Progenitor cell of endocrine pancreas (in vitro differentiated cells): Measurements from ENCODE around the gene MSN. TPM values are rescaled to one million over a fixed set of nuclear protein-coding genes. Genes with fewer than 3 reads are reported as not detected.

Source experiments
- DNase-seq: peaks from one replicate; pipeline ENCODE4 v3.0.0; 2021; ENCODE audit warnings: low spot score; ENCODE audit not compliant: unreplicated experiment
- H3K27ac Mint-ChIP-seq: 2 replicates; pipeline ENCODE4 v1.8.0; 2021; ENCODE audit warnings: mild to moderate bottlenecking, moderate library complexity, mixed read lengths
- H3K27me3 Mint-ChIP-seq: 2 replicates; pipeline ENCODE4 v1.8.0; 2021; ENCODE audit warnings: mixed read lengths
- H3K36me3 Mint-ChIP-seq: 2 replicates; pipeline ENCODE4 v1.8.0; 2022; ENCODE audit warnings: mixed read lengths; ENCODE audit not compliant: insufficient read depth
- H3K4me1 Mint-ChIP-seq: 2 replicates; pipeline ENCODE4 v1.8.0; 2021; ENCODE audit warnings: low read depth, mixed read lengths
- H3K4me3 Mint-ChIP-seq: 2 replicates; pipeline ENCODE4 v1.8.0; 2021; ENCODE audit warnings: low read depth, mild to moderate bottlenecking, moderate library complexity, mixed read lengths
- H3K9me3 Mint-ChIP-seq: 2 replicates; pipeline ENCODE4 v1.8.0; 2021; ENCODE audit warnings: low read depth, mixed read lengths
- total RNA-seq: library from RNA; stranded (reverse); gene quantifications from 2 replicates; pipeline ENCODE4 v1.2.1, GENCODE V29; 2021
- TF ChIP-seq, protein P1 (sequence below): fragments of 200-600 bp; sonication (generic); IDR thresholded peaks from one replicate; pipeline ENCODE4 v1.5.0; 2021; ENCODE audit warnings: antibody characterized with exemption, mild to moderate bottlenecking; ENCODE audit not compliant: unreplicated experiment

The MSN gene
- total RNA-seq, 1 donor from 2014 or later, result 28.8 TPM

DNA sequence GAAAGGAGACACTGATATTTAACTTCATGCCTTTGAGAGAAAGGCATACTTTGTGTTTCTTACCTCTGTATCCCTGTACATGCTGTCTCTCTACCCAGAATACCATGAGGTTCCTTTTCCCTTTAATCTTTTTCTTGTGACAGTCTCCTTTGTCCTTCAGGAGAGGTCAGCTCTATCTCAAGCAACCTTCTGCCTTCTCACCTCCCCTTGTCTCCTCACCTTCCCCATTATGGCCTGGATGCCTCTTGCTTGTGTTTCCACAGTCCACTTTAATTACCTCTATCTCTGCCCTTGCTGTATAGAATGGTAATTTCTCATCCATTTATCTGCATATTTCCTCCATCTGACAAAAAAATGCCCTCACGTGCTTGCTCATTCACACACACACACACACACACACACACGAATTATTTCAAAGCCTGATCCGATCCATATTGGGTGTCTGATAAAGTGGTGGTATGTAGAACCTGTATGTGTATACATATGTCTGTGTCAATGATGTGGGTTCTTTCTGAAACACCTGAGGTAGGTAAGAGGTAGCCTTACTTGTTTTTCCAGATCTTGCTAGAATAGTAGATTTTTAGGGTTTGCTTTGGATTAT lies 28.5 kb downstream of the MSN start:
- no peak for DNase-seq
- Mint-ChIP-seq H3K4me1 (peaks cover 4% of the 10 kb centered on the region), H3K9me3 (peaks cover 25% of the 10 kb centered on the region), H3K4me3 (no peak overlapping the region), H3K36me3 (no peaks in the 10 kb centered on the region), H3K27ac (no peak overlapping the region), H3K27me3 (no peaks in the 10 kb centered on the region)
- TF ChIP-seq, protein P1, sequence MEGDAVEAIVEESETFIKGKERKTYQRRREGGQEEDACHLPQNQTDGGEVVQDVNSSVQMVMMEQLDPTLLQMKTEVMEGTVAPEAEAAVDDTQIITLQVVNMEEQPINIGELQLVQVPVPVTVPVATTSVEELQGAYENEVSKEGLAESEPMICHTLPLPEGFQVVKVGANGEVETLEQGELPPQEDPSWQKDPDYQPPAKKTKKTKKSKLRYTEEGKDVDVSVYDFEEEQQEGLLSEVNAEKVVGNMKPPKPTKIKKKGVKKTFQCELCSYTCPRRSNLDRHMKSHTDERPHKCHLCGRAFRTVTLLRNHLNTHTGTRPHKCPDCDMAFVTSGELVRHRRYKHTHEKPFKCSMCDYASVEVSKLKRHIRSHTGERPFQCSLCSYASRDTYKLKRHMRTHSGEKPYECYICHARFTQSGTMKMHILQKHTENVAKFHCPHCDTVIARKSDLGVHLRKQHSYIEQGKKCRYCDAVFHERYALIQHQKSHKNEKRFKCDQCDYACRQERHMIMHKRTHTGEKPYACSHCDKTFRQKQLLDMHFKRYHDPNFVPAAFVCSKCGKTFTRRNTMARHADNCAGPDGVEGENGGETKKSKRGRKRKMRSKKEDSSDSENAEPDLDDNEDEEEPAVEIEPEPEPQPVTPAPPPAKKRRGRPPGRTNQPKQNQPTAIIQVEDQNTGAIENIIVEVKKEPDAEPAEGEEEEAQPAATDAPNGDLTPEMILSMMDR, result no peak

- H3K27me3 Mint-ChIP-seq, result no peaks in the 10 kb centered on the region
- no peak overlapping the region for H3K4me3 Mint-ChIP-seq
- H3K27ac Mint-ChIP-seq, result no peak overlapping the region
- H3K9me3 Mint-ChIP-seq, result peaks cover 28% of the 10 kb centered on the region
- no peaks in the 10 kb centered on the region for H3K36me3 Mint-ChIP-seq
- TF ChIP-seq, protein P1, result no peak
- no peak for DNase-seq
- peaks cover 4% of the 10 kb centered on the region for H3K4me1 Mint-ChIP-seq
These were observed 29.2 kb downstream of the MSN start for GRCh38 chrX:65696613-65697012.

GRCh38 chrX:65697211-65697641 lies 29.8 kb downstream of the MSN start:
- no peaks in the 10 kb centered on the region for H3K36me3 Mint-ChIP-seq
- TF ChIP-seq, protein P1, result no peak
- peaks cover 4% of the 10 kb centered on the region for H3K4me1 Mint-ChIP-seq
- no peaks in the 10 kb centered on the region for H3K27me3 Mint-ChIP-seq
- H3K27ac Mint-ChIP-seq, result no peak overlapping the region
- H3K4me3 Mint-ChIP-seq, result no peak overlapping the region
- H3K9me3 Mint-ChIP-seq, result peaks cover 25% of the 10 kb centered on the region
- DNase-seq, result no peak

DNA sequence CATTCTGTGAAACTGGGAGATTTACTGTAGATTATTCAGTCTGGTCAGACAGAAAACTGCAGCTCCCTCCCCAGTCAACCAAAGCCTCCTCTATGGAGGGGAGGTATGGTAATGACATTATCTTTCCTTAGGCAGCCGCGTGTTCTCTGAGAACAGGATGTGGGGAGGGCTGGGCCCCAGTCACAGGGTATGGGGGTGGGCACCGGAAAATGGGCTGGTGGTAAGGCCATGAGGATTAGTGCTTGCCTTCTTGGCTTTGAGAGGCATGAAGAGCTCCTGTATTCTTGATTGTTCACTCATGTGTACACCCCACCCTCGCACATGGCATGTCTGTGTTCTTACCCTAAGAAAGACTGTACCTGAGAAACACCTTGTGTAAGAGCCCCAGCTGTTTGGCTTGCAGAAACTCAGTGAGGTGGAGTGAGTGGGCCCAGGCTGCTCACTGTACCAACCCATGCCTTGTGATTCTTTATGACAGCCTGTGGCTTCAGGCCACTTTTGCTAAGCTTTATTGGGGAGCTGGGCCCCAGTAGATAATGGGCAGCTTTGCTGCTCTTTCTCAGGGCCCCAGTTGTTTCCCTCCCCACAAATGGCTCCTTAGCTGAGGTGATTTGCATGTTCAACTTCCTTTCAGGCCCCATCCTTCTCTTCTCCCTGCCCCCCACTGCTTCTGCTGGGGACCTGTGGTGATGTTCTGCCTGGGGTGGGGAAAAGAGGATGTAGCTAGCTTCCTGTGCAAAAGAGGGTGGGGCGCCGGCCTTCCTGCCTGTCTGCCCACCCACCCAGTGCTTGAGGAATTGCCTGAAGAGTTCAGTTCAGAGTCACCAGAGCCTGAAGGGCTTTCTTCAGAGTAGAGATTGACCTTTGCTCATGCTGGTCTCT lies 30.7 kb downstream of the MSN start:
- Mint-ChIP-seq H3K27ac (no peak overlapping the region), H3K27me3 (no peaks in the 10 kb centered on the region), H3K4me1 (peaks cover 4% of the 10 kb centered on the region), H3K9me3 (peaks cover 26% of the 10 kb centered on the region), H3K4me3 (no peak overlapping the region), H3K36me3 (no peaks in the 10 kb centered on the region)
- TF ChIP-seq, protein P1, result no peak
- DNase-seq, result no peak

GRCh38 chrX:65702956-65703355 lies 35.5 kb downstream of the MSN start:
- Mint-ChIP-seq H3K9me3 (peaks cover 14% of the 10 kb centered on the region), H3K4me3 (no peak overlapping the region), H3K27ac (no peak overlapping the region), H3K36me3 (no peaks in the 10 kb centered on the region), H3K4me1 (peaks cover 3% of the 10 kb centered on the region), H3K27me3 (no peaks in the 10 kb centered on the region)
- no peak for DNase-seq
- TF ChIP-seq, protein P1, result no peak
